IMR-90 (cell line): ENCODE measurements around the gene AKAP13. TPM values are rescaled to one million over a fixed set of nuclear protein-coding genes. Genes with fewer than 3 reads are reported as not detected.

Experiments
- ATAC-seq: fragments of 200-7000 bp; cut with Tn5 transposase; 2 replicates; pipeline ENCODE4 v1.9.1; 2020; ENCODE audit warnings: low read depth, mild to moderate bottlenecking, moderate library complexity
- BruUV-seq: library from RNA; stranded (reverse); fragments of 400-500 nt; replicated peaks from 2 replicates; lab custom pipeline; 2021; lab: Mats Ljungman, UMichigan
- CTCF ChIA-PET: fragments of 300-600 bp; formaldehyde crosslinking; extraction: SDS; loops from one replicate; lab custom pipeline; 2021; ENCODE audit warnings: antibody characterized with exemption; lab: Yijun Ruan, JAX
- POLR2A ChIA-PET: fragments of 300-600 bp; sonication (Branson Sonifier 250); formaldehyde crosslinking; loops from one replicate; lab custom pipeline; 2022; ENCODE audit warnings: antibody characterized with exemption; ENCODE audit not compliant: unreplicated experiment; lab: Charles Lee
- DNase-seq: peaks from one replicate; pipeline ENCODE4 v3.0.0; 2013
- H2AFZ ChIP-seq: replicated peaks from 2 replicates; pipeline ENCODE3; 2013; ENCODE audit warnings: low read length, mild to moderate bottlenecking; ENCODE audit not compliant: poor library complexity
- H2AK5ac ChIP-seq: 2 replicates; pipeline ENCODE4 v1.6.1; 2013; ENCODE audit warnings: low read depth, low read length, inconsistent platforms
- H2AK9ac ChIP-seq: replicated peaks from 2 replicates; pipeline ENCODE3; 2013; ENCODE audit warnings: mild to moderate bottlenecking, low read depth, low read length, moderate library complexity; ENCODE audit not compliant: poor library complexity
- H2BK120ac ChIP-seq: 2 replicates; pipeline ENCODE4 v1.6.1; 2013; ENCODE audit warnings: low read depth, low read length, inconsistent platforms
- H2BK15ac ChIP-seq: 3 replicates; pipeline ENCODE4 v1.6.1; 2013; ENCODE audit warnings: low read depth, low read length, inconsistent platforms
- H2BK20ac ChIP-seq: 2 replicates; pipeline ENCODE4 v1.6.1; 2013; ENCODE audit warnings: low read depth, mild to moderate bottlenecking, inconsistent platforms, low read length, moderate library complexity
- H2BK5ac ChIP-seq: 2 replicates; pipeline ENCODE4 v1.6.1; 2013; ENCODE audit warnings: mild to moderate bottlenecking, low read depth, low read length, inconsistent platforms; ENCODE audit not compliant: poor library complexity, severe bottlenecking
- H3K14ac ChIP-seq: replicated peaks from 2 replicates; pipeline ENCODE4 v1.6.1; 2013; ENCODE audit warnings: low read depth, low read length, inconsistent platforms
- H3K18ac ChIP-seq: 2 replicates; pipeline ENCODE4 v1.6.1; 2013; ENCODE audit warnings: low read depth, low read length, control low read depth
- H3K23ac ChIP-seq: 2 replicates; pipeline ENCODE4 v1.6.1; 2013; ENCODE audit warnings: low read depth, low read length, inconsistent platforms
- H3K27ac ChIP-seq: 2 replicates; pipeline ENCODE4 v1.5.1; 2013; ENCODE audit warnings: mild to moderate bottlenecking, control low read depth, low read length; ENCODE audit not compliant: insufficient read depth
- H3K27me3 ChIP-seq: 2 replicates; pipeline ENCODE4 v1.6.1; 2013; ENCODE audit warnings: low read length; ENCODE audit not compliant: control insufficient read depth, insufficient read depth
- H3K36me3 ChIP-seq: 2 replicates; pipeline ENCODE4 v1.6.1; 2013; ENCODE audit warnings: low read length, mixed read lengths; ENCODE audit not compliant: control insufficient read depth, insufficient read depth
- H3K4ac ChIP-seq: 2 replicates; pipeline ENCODE4 v1.6.1; 2013; ENCODE audit warnings: low read depth, low read length, inconsistent platforms
- H3K4me1 ChIP-seq: 2 replicates; pipeline ENCODE4 v1.6.1; 2013; ENCODE audit warnings: low read length, mixed read lengths; ENCODE audit not compliant: control insufficient read depth, insufficient read depth
- H3K4me2 ChIP-seq: 2 replicates; pipeline ENCODE4 v1.6.1; 2013; ENCODE audit warnings: low read depth, mild to moderate bottlenecking, control low read depth, low read length, moderate library complexity
- H3K4me3 ChIP-seq: 2 replicates; pipeline ENCODE4 v1.5.1; 2013; ENCODE audit warnings: low read depth, mild to moderate bottlenecking, control low read depth, low read length, moderate library complexity; ENCODE audit not compliant: insufficient read depth
- H3K56ac ChIP-seq: 2 replicates; pipeline ENCODE4 v1.6.1; 2013; ENCODE audit warnings: low read length, inconsistent platforms; ENCODE audit not compliant: insufficient read depth; ENCODE audit errors: extremely low read depth
- H3K79me1 ChIP-seq, 2 experiments: 2 replicates each; pipeline ENCODE4 v1.6.1; 2013; ENCODE audit warnings: low read length in 2 of 2, inconsistent platforms in 1 of 2, low read depth in 1 of 2
- H3K9ac ChIP-seq: 2 replicates; pipeline ENCODE4 v1.6.1; 2013; ENCODE audit warnings: low read depth, low read length, control low read depth
- H3K9me1 ChIP-seq: 2 replicates; pipeline ENCODE4 v1.6.1; 2013; ENCODE audit warnings: low read length, inconsistent platforms; ENCODE audit not compliant: insufficient read depth
- H3K9me3 ChIP-seq: 2 replicates; pipeline ENCODE4 v1.6.1; 2013; ENCODE audit warnings: low read length; ENCODE audit not compliant: control insufficient read depth, insufficient read depth
- H4K20me1 ChIP-seq: 2 replicates; pipeline ENCODE4 v1.6.1; 2013; ENCODE audit warnings: low read length, inconsistent platforms; ENCODE audit not compliant: insufficient read depth
- H4K5ac ChIP-seq: 2 replicates; pipeline ENCODE4 v1.6.1; 2013; ENCODE audit warnings: mild to moderate bottlenecking, low read depth, low read length, control low read depth
- H4K8ac ChIP-seq, 2 experiments: 2 replicates each; pipeline ENCODE4 v1.6.1; 2013; ENCODE audit warnings: low read depth in 2 of 2, low read length in 2 of 2, control low read depth in 1 of 2, inconsistent platforms in 1 of 2
- H4K91ac ChIP-seq: 2 replicates; pipeline ENCODE4 v1.6.1; 2013; ENCODE audit warnings: low read depth, low read length, inconsistent platforms; ENCODE audit not compliant: insufficient read depth
- CEBPB ChIP-seq: IDR thresholded peaks from 2 replicates; pipeline ENCODE4 v1.6.1; 2012; ENCODE audit warnings: low read depth, low read length, improper control_type of control experiment
- MAZ ChIP-seq: IDR thresholded peaks from 2 replicates; pipeline ENCODE4 v1.6.1; 2012; ENCODE audit warnings: low read depth, mild to moderate bottlenecking, low read length, improper control_type of control experiment, moderate library complexity, borderline replicate concordance
- WGBS, 2 experiments: methylation state at CpG; one replicate each; pipeline versions ENCODE4 v1.1.5 to v1.1.7; 2013; ENCODE audit warnings: missing lambda C conversion rate in 2 of 2; ENCODE audit not compliant: insufficient read length in 1 of 2; ENCODE audit errors: extremely low coverage in 2 of 2; 5-methylcytosine and 5-hydroxymethylcytosine counted together
- dilution Hi-C: fragments of 300-500 bp; cut with HindIII; formaldehyde crosslinking; loops from one replicate; pipeline ENCODE4 v1.14.3; 2018; ENCODE audit warnings: low sequenced_read_pairs; ENCODE audit not compliant: unreplicated experiment
- in situ Hi-C: fragments of 300-500 bp; cut with MboI; formaldehyde crosslinking; loops from 3 replicates; pipeline ENCODE4 v1.14.3; 2019; ENCODE audit warnings: low sequenced_read_pairs, inconsistent platforms, mixed read lengths
- intact Hi-C: fragments of 100-400 bp; cut with micrococcal nuclease; formaldehyde crosslinking; loops from 2 replicates; pipeline ENCODE4 v1.10.0; 2022
- polyA plus RNA-seq, 3 experiments: library from polyadenylated mRNA; depleted of rRNA; stranded (reverse); fragments of >200 nt; gene quantifications; 2 replicates each; pipeline ENCODE4 v1.2.3, GENCODE V29; 2012; ENCODE audit warnings: low replicate concordance in 1 of 3
- total RNA-seq: library from RNA; depleted of rRNA; stranded (reverse); fragments of >200 nt; gene quantifications from 2 replicates; pipeline ENCODE4 v1.2.3, GENCODE V29; 2012

Gene AKAP13
- total and polyA plus RNA-seq, 2 of the 4 experiments (the other 2 are of a cell fraction) = 10.4 to 46.4 TPM

DNA sequence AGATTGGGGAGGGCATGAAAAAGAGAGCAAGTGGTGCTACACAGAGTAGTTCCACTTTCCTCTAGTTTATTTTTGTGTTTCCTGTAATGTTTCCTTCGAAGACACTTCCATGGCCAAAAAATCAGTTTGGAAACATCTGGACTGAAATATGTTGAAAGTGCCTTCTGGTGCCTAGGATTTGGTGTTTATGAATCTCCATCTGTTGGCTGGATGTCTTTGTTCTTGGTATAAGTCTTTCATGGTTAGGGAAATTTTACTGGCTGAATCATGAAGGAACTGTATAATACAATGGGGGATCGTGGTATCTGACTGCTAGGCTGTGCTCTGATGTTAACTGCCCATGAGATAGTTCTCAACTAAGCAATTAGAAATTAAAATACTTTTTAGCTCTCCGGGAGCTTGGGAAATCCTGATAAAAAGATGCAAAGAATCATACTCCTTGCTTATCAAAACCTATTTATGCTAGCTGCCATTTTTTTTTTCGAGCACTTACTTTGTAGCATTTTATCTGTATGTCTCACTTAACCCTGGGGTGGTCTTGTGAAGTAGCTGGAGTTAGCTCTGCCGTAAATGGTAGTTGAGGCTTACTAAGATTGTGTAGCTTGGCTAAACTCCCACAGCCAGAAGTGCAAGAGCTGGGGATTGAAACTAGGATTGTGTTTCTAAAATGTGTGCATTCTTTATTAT lies 21.9 kb downstream of the AKAP13 start:
- Histone ChIP-seq H3K56ac (no peak overlapping the region), H4K20me1 (peaks cover 5% of the 10 kb centered on the region; the same call in 1 of the 2 replicates), H4K5ac (peak overlapping the region; percentile 67; the same call in 1 of the 2 replicates), H3K23ac (peak overlapping the region; percentile 30; the same call in 1 of the 2 replicates), H3K27me3 (no peaks in the 10 kb centered on the region), H2AK5ac (peak overlapping the region; percentile 76; the same call in 1 of the 2 replicates), H3K36me3 (no peaks in the 10 kb centered on the region), H3K9me3 (no peaks in the 10 kb centered on the region), H2BK20ac (peak overlapping the region; percentile 54; the same call in 1 of the 2 replicates), H3K4me1 (peaks cover 25% of the 10 kb centered on the region), H2AK9ac (no peak overlapping the region), H3K79me1 (peaks cover 21 to 80% of the 10 kb centered on the region in 2 experiments), H3K14ac (peak overlapping the region; percentile 64), H2AFZ (no peak overlapping the region), H2BK120ac (peak overlapping the region; percentile 34; the same call in 1 of the 2 replicates), H3K9me1 (peaks cover 6% of the 10 kb centered on the region), H2BK15ac (peak overlapping the region; percentile 22; the same call in 1 of the 3 replicates), H3K27ac (peak overlapping the region; percentile 10; the same call in 1 of the 2 replicates), H3K9ac (no peak overlapping the region; the same call in 1 of the 2 replicates), H4K8ac (peak overlapping the region; percentile 2 to 44; a peak in 2 of 4 replicates), H4K91ac (peak overlapping the region; percentile 18), H3K4ac (peak overlapping the region; percentile 58; the same call in 1 of the 2 replicates), H3K4me3 (0 out of 2 replicates have a peak overlapping the region, but pooled peaks have one; percentile 13), H3K18ac (peak overlapping the region; percentile 83; the same call in 1 of the 2 replicates), H3K4me2 (peak overlapping the region; percentile 91), H2BK5ac (peak overlapping the region; percentile 83)
- ChIA-PET POLR2A (no interaction called here), CTCF (no interaction called here)
- dilution Hi-C loops (no loop called here), in situ Hi-C loops (no loop called here), intact Hi-C loops (loop anchor here (2.0 kb wide), 1 partner anchor 14 kb away; no protein-coding TSS in a partner anchor)
- ATAC-seq = peak; percentile 52
- TF ChIP-seq MAZ (no peak), CEBPB (no peak)
- peak; percentile 92 for DNase-seq
- no TSS peak for BruUV-seq
- WGBS, 2 experiments = 0% methylated on average over 1 of the region's 5 CpGs; no CpG with 5 or more reads in 1 of the 2 experiments
